Adipocyte (in vitro differentiated cells): ENCODE results near the gene RAB14.

Source experiments
- DNase-seq: peaks from one replicate; pipeline ENCODE4 v3.0.0-alpha.2; 2015; ENCODE audit warnings: low read depth
- H3K27me3 ChIP-seq: replicated peaks from 2 replicates; pipeline ENCODE4 v1.7.0; 2013; ENCODE audit warnings: mild to moderate bottlenecking, low read length, moderate library complexity; ENCODE audit not compliant: control insufficient read depth, insufficient read depth
- H3K36me3 ChIP-seq: 2 replicates; pipeline ENCODE4 v1.7.0; 2013; ENCODE audit warnings: low read length, mild to moderate bottlenecking, moderate library complexity; ENCODE audit not compliant: control insufficient read depth, insufficient read depth, severe bottlenecking
- H3K4me1 ChIP-seq: 2 replicates; pipeline ENCODE4 v1.7.0; 2013; ENCODE audit warnings: mild to moderate bottlenecking, low read length, moderate library complexity; ENCODE audit not compliant: control insufficient read depth, insufficient read depth
- H3K4me3 ChIP-seq: 2 replicates; pipeline ENCODE4 v1.7.0; 2013; ENCODE audit warnings: mild to moderate bottlenecking, low read length, moderate library complexity
- H3K9ac ChIP-seq: 2 replicates; pipeline ENCODE4 v1.7.0; 2013; ENCODE audit warnings: mild to moderate bottlenecking, low read length, moderate library complexity
- H3K9me3 ChIP-seq: 2 replicates; pipeline ENCODE4 v1.7.0; 2013; ENCODE audit warnings: mild to moderate bottlenecking, low read length, moderate library complexity; ENCODE audit not compliant: control insufficient read depth

The RAB14 gene

DNA sequence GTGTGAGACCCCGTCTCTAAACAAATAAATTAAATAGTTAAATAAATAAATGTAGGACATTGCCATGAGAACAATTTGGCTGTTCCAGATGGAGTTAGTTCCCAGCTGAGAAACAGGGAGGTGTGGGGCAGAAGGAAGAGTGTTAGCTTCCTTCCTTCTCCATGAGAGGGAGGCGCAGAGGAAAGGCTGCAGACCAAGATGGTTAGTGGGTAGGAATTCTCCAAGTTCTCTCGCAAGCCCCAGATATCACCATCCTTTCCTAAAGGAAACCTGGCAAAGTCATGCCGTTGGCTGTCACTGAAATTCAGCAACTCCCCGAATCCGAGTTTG is 33.1 kb upstream of the RAB14 start:
- Histone ChIP-seq H3K4me3 (no peak overlapping the region), H3K4me1 (no peaks in the 10 kb centered on the region), H3K27me3 (no peaks in the 10 kb centered on the region), H3K9me3 (no peaks in the 10 kb centered on the region), H3K9ac (no peak overlapping the region), H3K36me3 (no peaks in the 10 kb centered on the region)
- DNase-seq = no peak

DNA sequence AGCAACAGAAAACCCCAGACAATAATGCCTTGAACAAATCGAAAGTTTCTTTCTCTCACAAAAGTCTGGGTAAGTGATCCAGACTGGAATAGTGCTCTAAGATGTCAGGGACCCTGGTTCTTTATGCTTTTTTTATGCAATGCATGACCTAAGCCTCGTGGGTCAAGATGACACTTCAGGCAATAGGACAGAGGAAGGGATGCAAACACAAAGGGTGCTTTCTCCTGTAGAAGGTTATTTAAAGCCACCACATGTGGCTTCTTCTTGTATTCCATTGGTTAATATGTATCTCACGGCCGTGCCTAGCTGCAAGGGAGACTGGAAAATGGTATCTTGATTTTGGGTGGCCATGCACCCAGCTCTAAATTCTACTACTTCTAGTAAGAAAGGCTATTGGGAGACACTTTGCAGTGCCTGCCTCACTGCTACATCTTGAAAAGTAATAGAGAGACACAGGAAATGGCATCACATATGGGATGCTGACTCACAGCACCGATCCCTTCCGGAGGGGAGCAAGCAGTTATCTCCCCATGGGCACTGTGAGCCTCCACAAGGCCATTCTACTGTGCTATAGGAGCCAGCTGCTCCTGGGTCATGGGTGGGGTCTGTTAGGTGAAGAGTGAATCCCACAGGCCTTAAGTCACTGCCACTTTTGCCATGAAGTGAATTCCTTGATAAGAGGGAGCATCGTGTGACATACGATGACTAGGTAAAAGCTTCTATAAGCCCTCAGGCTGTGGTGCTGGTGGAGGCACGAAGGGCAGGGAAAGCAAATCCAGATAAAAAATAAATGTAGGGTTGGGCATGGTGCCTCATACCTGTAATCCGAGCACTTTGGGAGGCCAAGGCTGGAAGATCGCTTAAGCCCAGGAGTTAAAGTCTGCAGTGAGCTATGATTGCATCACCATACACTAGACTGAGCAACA is 32.5 kb upstream of the RAB14 start:
- Histone ChIP-seq H3K9me3 (no peaks in the 10 kb centered on the region), H3K4me3 (no peak overlapping the region), H3K9ac (no peak overlapping the region), H3K4me1 (no peaks in the 10 kb centered on the region), H3K27me3 (no peaks in the 10 kb centered on the region), H3K36me3 (no peaks in the 10 kb centered on the region)
- DNase-seq = peak; percentile 44

- Histone ChIP-seq H3K9ac (no peak overlapping the region), H3K27me3 (no peaks in the 10 kb centered on the region), H3K4me1 (no peaks in the 10 kb centered on the region), H3K36me3 (no peaks in the 10 kb centered on the region), H3K4me3 (no peak overlapping the region), H3K9me3 (no peaks in the 10 kb centered on the region)
- DNase-seq = no peak
Measured at GRCh38 chr9:121232251-121232650, 30.6 kb upstream of the RAB14 start.

DNA sequence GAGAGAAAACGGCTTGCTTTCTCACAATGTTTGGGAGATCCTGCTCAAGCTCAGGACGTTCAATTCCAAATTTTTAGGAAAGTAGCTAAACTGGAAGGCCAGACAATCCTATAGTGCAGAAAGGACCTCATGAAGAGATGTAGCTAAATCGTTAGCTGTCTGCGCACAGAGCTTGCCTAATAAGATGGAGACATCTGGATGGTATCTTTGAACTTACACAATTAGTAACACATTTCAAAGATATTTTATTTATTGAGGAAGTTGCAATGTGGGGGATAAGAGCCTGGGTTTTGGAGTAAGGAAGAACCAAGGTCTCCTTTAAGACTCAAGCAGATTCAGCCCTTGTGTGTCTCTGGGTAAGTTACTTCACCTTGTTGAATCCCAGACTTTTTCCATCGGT is 28.6 kb upstream of the RAB14 start:
- DNase-seq = no peak
- Histone ChIP-seq H3K36me3 (no peaks in the 10 kb centered on the region), H3K4me3 (no peak overlapping the region), H3K9me3 (no peaks in the 10 kb centered on the region), H3K9ac (no peak overlapping the region), H3K27me3 (no peaks in the 10 kb centered on the region), H3K4me1 (peaks cover 2% of the 10 kb centered on the region)

- no peak overlapping the region for H3K9ac ChIP-seq
- H3K36me3 ChIP-seq = no peaks in the 10 kb centered on the region
- no peaks in the 10 kb centered on the region for H3K27me3 ChIP-seq
- H3K9me3 ChIP-seq = no peaks in the 10 kb centered on the region
- no peak for DNase-seq
- H3K4me1 ChIP-seq = peaks cover 2% of the 10 kb centered on the region
- H3K4me3 ChIP-seq = no peak overlapping the region
Measured at GRCh38 chr9:121227862-121228261, 26.2 kb upstream of the RAB14 start.

DNA sequence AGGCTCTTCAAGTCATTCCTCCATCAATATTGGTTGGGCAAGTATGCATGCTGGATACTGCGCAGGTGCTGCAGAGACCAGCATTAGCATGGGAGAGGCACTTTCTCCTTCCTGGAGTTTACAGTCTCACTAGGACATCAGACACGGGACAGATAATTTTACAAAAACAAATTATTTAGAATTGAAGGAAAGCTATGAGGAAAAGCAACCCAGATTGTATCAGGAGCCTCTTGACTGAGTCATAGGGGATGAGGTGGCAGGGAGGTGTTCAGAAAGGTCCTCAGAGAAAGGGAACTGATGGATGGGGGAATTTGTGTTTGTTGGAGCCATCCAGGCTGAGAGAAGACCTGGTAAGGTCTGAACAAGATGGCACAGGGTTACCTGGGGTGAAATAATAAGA is 24.5 kb upstream of the RAB14 start:
- Histone ChIP-seq H3K27me3 (no peaks in the 10 kb centered on the region), H3K9me3 (no peaks in the 10 kb centered on the region), H3K36me3 (no peaks in the 10 kb centered on the region), H3K9ac (no peak overlapping the region), H3K4me3 (no peak overlapping the region), H3K4me1 (peaks cover 6% of the 10 kb centered on the region)
- DNase-seq = peak; percentile 33

DNA sequence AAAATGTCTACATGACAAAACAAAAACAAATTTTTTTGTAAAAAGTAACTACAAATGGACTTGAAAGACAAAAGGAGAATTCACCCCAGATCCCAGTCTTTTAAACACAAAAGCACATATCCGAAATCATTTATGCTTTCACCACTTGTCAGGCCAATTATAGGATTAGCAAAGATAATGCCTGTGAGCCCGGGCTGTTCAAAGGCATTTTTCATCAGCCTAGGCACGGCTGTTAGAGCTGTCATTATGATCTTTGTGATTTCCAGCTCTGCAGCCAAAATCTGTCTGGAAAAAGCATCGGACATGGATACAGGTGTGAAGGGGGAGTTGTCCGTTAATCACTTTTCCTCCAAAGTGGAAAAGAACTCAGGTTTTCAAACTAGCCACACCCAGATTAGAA is 23.6 kb upstream of the RAB14 start:
- peaks cover 6% of the 10 kb centered on the region for H3K4me1 ChIP-seq
- H3K9me3 ChIP-seq = no peaks in the 10 kb centered on the region
- no peak overlapping the region for H3K9ac ChIP-seq
- no peak overlapping the region for H3K4me3 ChIP-seq
- DNase-seq = no peak
- no peaks in the 10 kb centered on the region for H3K27me3 ChIP-seq
- no peaks in the 10 kb centered on the region for H3K36me3 ChIP-seq

DNA sequence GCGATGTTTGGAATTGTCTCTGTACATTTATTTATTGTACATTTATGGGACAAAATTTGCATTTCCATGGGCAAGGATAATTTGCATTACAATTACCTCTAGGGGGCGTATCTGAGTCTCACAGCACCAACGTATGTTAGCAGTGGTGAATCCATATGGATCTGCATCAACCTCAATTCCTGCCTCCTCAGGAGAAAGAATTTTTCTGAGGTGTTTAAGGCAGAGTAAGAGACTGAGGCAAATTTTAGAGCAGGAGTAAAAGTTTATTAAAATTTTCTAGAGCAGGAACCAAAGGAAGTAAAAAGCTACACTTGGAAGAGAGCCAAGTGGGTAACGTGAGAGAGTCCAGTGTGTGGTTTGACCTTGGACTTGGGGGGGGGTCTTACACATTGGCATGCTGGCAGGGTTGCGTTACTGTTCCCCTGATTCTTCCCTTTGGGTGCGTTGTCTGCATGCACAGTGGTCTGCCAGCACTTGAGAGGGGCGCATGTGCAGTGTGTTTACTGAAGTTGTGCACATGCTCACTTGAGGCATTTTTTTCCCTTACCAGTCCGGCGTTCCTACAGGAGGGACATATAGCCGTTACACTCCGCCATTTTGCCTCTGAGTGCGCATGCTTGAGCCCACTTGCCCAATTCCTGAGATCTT is 21.0 kb upstream of the RAB14 start:
- DNase-seq = peak; percentile 89
- Histone ChIP-seq H3K27me3 (no peaks in the 10 kb centered on the region), H3K4me3 (no peak overlapping the region)

GRCh38 chr9:121221664-121222055 is 20.0 kb upstream of the RAB14 start:
- H3K4me3 ChIP-seq = no peak overlapping the region
- no peaks in the 10 kb centered on the region for H3K36me3 ChIP-seq
- no peak for DNase-seq
- H3K9ac ChIP-seq = no peak overlapping the region
- no peaks in the 10 kb centered on the region for H3K9me3 ChIP-seq
- H3K27me3 ChIP-seq = no peaks in the 10 kb centered on the region
- H3K4me1 ChIP-seq = peaks cover 6% of the 10 kb centered on the region

More for the DNA sequence above, 21.0 kb upstream of the RAB14 start:
- Histone ChIP-seq H3K36me3 (no peaks in the 10 kb centered on the region), H3K9me3 (no peaks in the 10 kb centered on the region), H3K4me1 (peaks cover 6% of the 10 kb centered on the region), H3K9ac (no peak overlapping the region)

DNA sequence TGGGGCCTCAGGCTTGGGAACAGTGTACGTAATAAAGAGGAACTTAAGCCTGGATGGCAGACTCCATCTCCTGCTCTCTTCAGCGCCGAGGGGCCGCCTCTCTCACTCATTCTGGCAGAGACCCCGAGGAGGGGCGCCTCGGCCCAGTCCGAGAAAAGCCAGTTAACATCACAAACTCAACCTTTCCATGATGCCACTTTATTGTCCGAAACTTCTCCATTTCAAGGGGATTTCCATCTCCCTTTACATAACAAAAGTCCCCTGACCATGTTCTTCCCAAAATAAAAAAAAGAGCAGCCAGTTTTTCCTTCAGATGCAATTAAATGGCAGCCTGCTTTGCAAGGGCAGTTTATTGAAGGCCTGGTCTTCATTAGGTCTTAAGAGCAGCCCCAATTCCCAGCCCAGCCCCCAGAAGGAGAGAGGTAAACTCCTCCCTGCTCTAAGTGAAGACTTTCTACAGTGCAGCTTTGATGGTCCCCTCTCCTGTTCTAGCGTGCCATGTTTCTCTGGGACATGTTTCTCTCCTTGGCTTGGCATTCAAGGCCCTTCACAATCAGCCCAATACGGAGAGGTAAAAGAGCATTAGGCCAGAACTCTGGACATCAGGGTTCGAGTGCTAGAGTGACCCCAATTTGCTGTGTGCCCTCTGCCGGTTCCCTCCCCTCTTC is 19.5 kb upstream of the RAB14 start:
- H3K4me3 ChIP-seq = no peak overlapping the region
- peaks cover 3% of the 10 kb centered on the region for H3K36me3 ChIP-seq
- no peaks in the 10 kb centered on the region for H3K9me3 ChIP-seq
- H3K9ac ChIP-seq = no peak overlapping the region
- peaks cover 5% of the 10 kb centered on the region for H3K4me1 ChIP-seq
- H3K27me3 ChIP-seq = no peaks in the 10 kb centered on the region
- DNase-seq = no peak

GRCh38 chr9:121219530-121219929 is 17.9 kb upstream of the RAB14 start:
- no peak overlapping the region for H3K4me3 ChIP-seq
- H3K36me3 ChIP-seq = peaks cover 3% of the 10 kb centered on the region
- no peaks in the 10 kb centered on the region for H3K9me3 ChIP-seq
- no peak for DNase-seq
- no peaks in the 10 kb centered on the region for H3K27me3 ChIP-seq
- no peak overlapping the region for H3K9ac ChIP-seq
- peaks cover 4% of the 10 kb centered on the region for H3K4me1 ChIP-seq
